Mesenchymal stem cell (in vitro differentiated cells and primary cell): ENCODE results near the gene NPY4R.
"Not testable (repeated sequence)": the region's sequence is repeated elsewhere in the genome, so short reads cannot be mapped to it uniquely, and the experiment has no call there.

Experiments used
- DNase-seq: peaks from one replicate; pipeline ENCODE4 v3.0.0-alpha.2; 2013
- H2AFZ ChIP-seq: one replicate; pipeline ENCODE4 v1.6.1; 2013; ENCODE audit warnings: low read depth, mild to moderate bottlenecking, control low read depth, inconsistent platforms, low read length, moderate library complexity
- H2AK5ac ChIP-seq: 2 replicates; pipeline ENCODE4 v1.6.1; 2013; ENCODE audit warnings: low read length, moderate library complexity, mild to moderate bottlenecking, inconsistent platforms; ENCODE audit not compliant: severe bottlenecking
- H2BK120ac ChIP-seq: one replicate; pipeline ENCODE4 v1.6.1; 2013; ENCODE audit warnings: low read depth, mild to moderate bottlenecking, inconsistent platforms, low read length, moderate library complexity
- H2BK12ac ChIP-seq, 2 experiments: one replicate each; pipeline ENCODE4 v1.6.1; 2013; ENCODE audit warnings: inconsistent platforms in 2 of 2, low read length in 2 of 2, mild to moderate bottlenecking in 2 of 2, moderate library complexity in 2 of 2, control low read depth in 1 of 2
- H2BK15ac ChIP-seq: one replicate; pipeline ENCODE4 v1.6.1; 2013; ENCODE audit warnings: mild to moderate bottlenecking, low read depth, inconsistent platforms; ENCODE audit not compliant: poor library complexity, severe bottlenecking
- H2BK5ac ChIP-seq: 2 replicates; pipeline ENCODE4 v1.6.1; 2013; ENCODE audit warnings: low read depth, mild to moderate bottlenecking, low read length, control low read depth, inconsistent platforms; ENCODE audit not compliant: poor library complexity, severe bottlenecking
- H3K14ac ChIP-seq, 2 experiments: one replicate each; pipeline ENCODE4 v1.6.1; 2013; ENCODE audit warnings: inconsistent platforms in 2 of 2, low read length in 2 of 2, control low read depth in 1 of 2, mild to moderate bottlenecking in 1 of 2, moderate library complexity in 1 of 2
- H3K18ac ChIP-seq, 2 experiments: one replicate each; pipeline ENCODE4 v1.6.1; 2013; ENCODE audit warnings: inconsistent platforms in 2 of 2, low read length in 2 of 2, control low read depth in 1 of 2, low read depth in 1 of 2, mild to moderate bottlenecking in 1 of 2
- H3K23ac ChIP-seq, 2 experiments: one replicate each; pipeline ENCODE4 v1.6.1; 2013; ENCODE audit warnings: inconsistent platforms in 2 of 2, low read length in 2 of 2, mild to moderate bottlenecking in 2 of 2, moderate library complexity in 2 of 2, control low read depth in 1 of 2
- H3K27ac ChIP-seq: 2 replicates; pipeline ENCODE4 v1.5.1; 2013; ENCODE audit warnings: mild to moderate bottlenecking, moderate library complexity, low read length, control low read depth, inconsistent platforms; ENCODE audit not compliant: poor library complexity, severe bottlenecking
- H3K27me3 ChIP-seq, 2 experiments: 2 replicates each; pipeline versions ENCODE4 v1.6.1 to v1.7.0; 2013; ENCODE audit warnings: low read length in 2 of 2, mild to moderate bottlenecking in 2 of 2, moderate library complexity in 2 of 2, control low read depth in 1 of 2, inconsistent platforms in 1 of 2; ENCODE audit not compliant: control insufficient read depth in 1 of 2, insufficient read depth in 1 of 2
- H3K36me3 ChIP-seq, 2 experiments: 2 replicates each; pipeline versions ENCODE4 v1.6.1 to v1.7.0; 2013; ENCODE audit warnings: low read length in 2 of 2, control low read depth in 1 of 2, inconsistent platforms in 1 of 2, low read depth in 1 of 2, mild to moderate bottlenecking in 1 of 2; ENCODE audit not compliant: insufficient read depth in 2 of 2, control insufficient read depth in 1 of 2
- H3K4ac ChIP-seq, 2 experiments: one replicate each; pipeline ENCODE4 v1.6.1; 2013; ENCODE audit warnings: inconsistent platforms in 2 of 2, low read length in 2 of 2, mild to moderate bottlenecking in 2 of 2, moderate library complexity in 2 of 2, control low read depth in 1 of 2, low read depth in 1 of 2
- H3K4me1 ChIP-seq: 2 replicates; pipeline ENCODE4 v1.6.1; 2013; ENCODE audit warnings: low read depth, low read length, control low read depth; ENCODE audit not compliant: control insufficient read depth, insufficient read depth
- H3K4me2 ChIP-seq: 2 replicates; pipeline ENCODE4 v1.6.1; 2013; ENCODE audit warnings: low read length, mild to moderate bottlenecking, inconsistent platforms; ENCODE audit not compliant: poor library complexity, severe bottlenecking
- H3K4me3 ChIP-seq, 2 experiments: 2 replicates each; pipeline versions ENCODE4 v1.5.1 to v1.7.0; 2013; ENCODE audit warnings: low read length in 2 of 2, mild to moderate bottlenecking in 2 of 2, control low read depth in 1 of 2, low read depth in 1 of 2; ENCODE audit not compliant: insufficient read depth in 1 of 2
- H3K79me1 ChIP-seq: replicated peaks from 2 replicates; pipeline ENCODE4 v1.6.1; 2013; ENCODE audit warnings: mild to moderate bottlenecking, control low read depth, low read length, inconsistent platforms; ENCODE audit not compliant: poor library complexity, severe bottlenecking
- H3K9ac ChIP-seq: 2 replicates; pipeline ENCODE4 v1.7.0; 2013; ENCODE audit warnings: mild to moderate bottlenecking, low read length, moderate library complexity
- H3K9me3 ChIP-seq: 2 replicates; pipeline ENCODE4 v1.7.0; 2013; ENCODE audit warnings: mild to moderate bottlenecking, low read length; ENCODE audit not compliant: control insufficient read depth
- H4K8ac ChIP-seq: one replicate; pipeline ENCODE4 v1.6.1; 2013; ENCODE audit warnings: inconsistent platforms, mild to moderate bottlenecking, low read length, moderate library complexity
- H4K91ac ChIP-seq: one replicate; pipeline ENCODE4 v1.6.1; 2013; ENCODE audit warnings: mild to moderate bottlenecking, low read length, inconsistent platforms
- WGBS: methylation state at CpG from one replicate; pipeline ENCODE4 v1.1.7; 2013; ENCODE audit warnings: mixed read lengths; 5-methylcytosine and 5-hydroxymethylcytosine counted together

NPY4R gene

GRCh38 chr10:46442706-46443275, 23.0 kb downstream of the NPY4R start:
- not testable (repeated sequence) for H3K18ac ChIP-seq

GRCh38 chr10:46441837-46442278, 23.9 kb downstream of the NPY4R start:
- not testable (repeated sequence) for H2BK5ac ChIP-seq, H3K4me2 ChIP-seq, H3K4me1 ChIP-seq, H3K14ac ChIP-seq, H3K9me3 ChIP-seq, H4K8ac ChIP-seq, H3K4me3 ChIP-seq, H2BK12ac ChIP-seq, H3K18ac ChIP-seq, H3K27ac ChIP-seq, H2BK15ac ChIP-seq, H4K91ac ChIP-seq, H2BK120ac ChIP-seq, H3K9ac ChIP-seq, H2AK5ac ChIP-seq, H3K27me3 ChIP-seq, H2AFZ ChIP-seq, H3K4ac ChIP-seq, H3K23ac ChIP-seq, H3K36me3 ChIP-seq, H3K79me1 ChIP-seq
- DNase-seq, result peak; percentile 1
- WGBS, result 42% methylated on average over 3 of the region's 7 CpGs

More at GRCh38 chr10:46442706-46443275, 23.0 kb downstream of the NPY4R start:
- not testable (repeated sequence) for H3K23ac ChIP-seq, H3K27ac ChIP-seq, H4K91ac ChIP-seq, H3K36me3 ChIP-seq, H2AFZ ChIP-seq, H3K14ac ChIP-seq, H3K4me1 ChIP-seq, H2AK5ac ChIP-seq, H4K8ac ChIP-seq, H2BK120ac ChIP-seq, H3K27me3 ChIP-seq, H3K4me2 ChIP-seq, H3K9ac ChIP-seq, H3K4me3 ChIP-seq, H2BK12ac ChIP-seq, H2BK15ac ChIP-seq, H3K79me1 ChIP-seq, H3K9me3 ChIP-seq, H2BK5ac ChIP-seq, H3K4ac ChIP-seq
- peak; percentile 0 for DNase-seq
- 76% methylated on average over 7 of the region's 10 CpGs for WGBS

GRCh38 chr10:46440942-46441341, 24.8 kb downstream of the NPY4R start:
- not testable (repeated sequence) for H2BK5ac ChIP-seq, H3K9me3 ChIP-seq, H3K79me1 ChIP-seq, H2AK5ac ChIP-seq, H3K18ac ChIP-seq, H4K91ac ChIP-seq, H3K23ac ChIP-seq, H3K4ac ChIP-seq, H3K36me3 ChIP-seq, H3K27ac ChIP-seq, H2AFZ ChIP-seq, H3K4me2 ChIP-seq, H2BK120ac ChIP-seq, H3K4me3 ChIP-seq, H2BK12ac ChIP-seq, H3K14ac ChIP-seq, H4K8ac ChIP-seq, H3K27me3 ChIP-seq, DNase-seq, H2BK15ac ChIP-seq, H3K9ac ChIP-seq, H3K4me1 ChIP-seq
- no CpG with 5 or more reads among the region's 4 CpGs for WGBS

- H2BK12ac ChIP-seq, H3K4me3 ChIP-seq, H3K9ac ChIP-seq, H2BK5ac ChIP-seq, H2BK120ac ChIP-seq, H4K8ac ChIP-seq, H2BK15ac ChIP-seq, H3K27me3 ChIP-seq, H3K9me3 ChIP-seq, DNase-seq, H3K4me1 ChIP-seq, H3K27ac ChIP-seq, H2AFZ ChIP-seq, H3K23ac ChIP-seq, H3K18ac ChIP-seq, H3K4me2 ChIP-seq, H4K91ac ChIP-seq, H3K36me3 ChIP-seq, H3K14ac ChIP-seq, H3K4ac ChIP-seq, H3K79me1 ChIP-seq, H2AK5ac ChIP-seq: not testable (repeated sequence)
- WGBS, result no CpG with 5 or more reads among the region's 2 CpGs
Observed at GRCh38 chr10:46423550-46423949, 42.2 kb downstream of the NPY4R start.
